OCI-LY3 (cell line): ENCODE data around the gene OR8H2.

Experiments
- H2AFZ ChIP-seq: fragments of 200-600, 300-600 bp; shearing (Covaris generic); 2 replicates; pipeline ENCODE4 v1.6.0; 2014; ENCODE audit warnings: antibody characterized with exemption, low read depth, low read length
- H3K27ac ChIP-seq: fragments of 200-600, 300-600 bp; sonication (generic); 2 replicates; pipeline ENCODE4 v1.5.1; 2014; ENCODE audit warnings: mild to moderate bottlenecking, low read length, moderate library complexity, mixed read lengths
- H3K27me3 ChIP-seq: fragments of 200-600, 300-600 bp; sonication (generic); 2 replicates; pipeline ENCODE4 v1.6.1; 2014; ENCODE audit warnings: low read depth, low read length, mixed read lengths
- H3K36me3 ChIP-seq: fragments of 200-600, 300-600 bp; sonication (generic); replicated peaks from 2 replicates; pipeline ENCODE3; 2014; ENCODE audit warnings: low read depth, low read length, mixed read lengths
- H3K4me1 ChIP-seq: fragments of 300-600, 200-600 bp; sonication (generic); 2 replicates; pipeline ENCODE4 v1.6.1; 2014; ENCODE audit warnings: low read length, mixed read lengths
- H3K4me2 ChIP-seq: fragments of 200-600, 300-600 bp; sonication (generic); 2 replicates; pipeline ENCODE4 v1.6.1; 2014; ENCODE audit warnings: low read length, mixed read lengths
- H3K4me3 ChIP-seq: fragments of 300-600, 200-600 bp; sonication (generic); 2 replicates; pipeline ENCODE4 v1.5.1; 2014; ENCODE audit warnings: antibody characterized with exemption, mild to moderate bottlenecking, low read length, moderate library complexity
- H3K79me2 ChIP-seq: fragments of 300-600, 200-600 bp; shearing (Covaris generic); 2 replicates; pipeline ENCODE4 v1.6.1; 2014; ENCODE audit warnings: mild to moderate bottlenecking, low read length, mixed read lengths
- H3K9ac ChIP-seq: fragments of 300-600, 200-600 bp; shearing (Covaris generic); 2 replicates; pipeline ENCODE4 v1.6.0; 2014; ENCODE audit warnings: mild to moderate bottlenecking, low read length, moderate library complexity
- H3K9me3 ChIP-seq: fragments of 200-600, 300-600 bp; shearing (Covaris generic); 2 replicates; pipeline ENCODE4 v1.6.1; 2014; ENCODE audit warnings: low read length, mixed read lengths; ENCODE audit not compliant: insufficient read depth
- H4K20me1 ChIP-seq: fragments of 200-600, 300-600 bp; sonication (generic); 2 replicates; pipeline ENCODE4 v1.6.1; 2016; ENCODE audit warnings: low read length, mixed read lengths; ENCODE audit not compliant: insufficient read depth
- CTCF ChIP-seq: fragments of 200-600, 300-600 bp; sonication (generic); IDR thresholded peaks from 2 replicates; pipeline ENCODE4 v1.5.1; 2014; ENCODE audit warnings: antibody characterized with exemption, low read length, low read depth
- EZH2phosphoT487 ChIP-seq: fragments of 200-600 bp; shearing (Covaris generic); IDR thresholded peaks from 2 replicates; pipeline ENCODE4 v1.6.1; 2018; ENCODE audit warnings: antibody characterized with exemption, mixed run types, low read depth

OR8H2 gene

DNA sequence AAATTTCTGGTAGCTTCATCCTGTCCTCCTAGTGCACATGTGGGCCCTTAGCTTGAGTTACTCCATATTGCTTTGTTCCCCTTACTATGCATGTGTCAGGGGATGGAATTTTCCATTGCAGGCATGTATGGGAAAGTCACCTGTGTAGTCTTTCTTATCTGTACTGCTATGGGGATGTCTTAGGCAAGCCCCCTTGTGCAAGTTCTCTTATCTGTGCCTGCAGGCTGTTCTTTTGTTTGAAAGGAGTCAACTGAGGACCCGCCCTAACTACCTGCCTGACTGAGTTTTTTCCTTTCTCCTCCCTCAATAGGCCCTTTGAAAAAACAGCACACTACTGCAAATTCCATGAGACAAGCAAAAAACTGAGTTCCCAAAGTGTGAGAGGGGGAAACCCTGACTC, 47.9 kb downstream of the OR8H2 start:
- Histone ChIP-seq H3K36me3 (no peaks in the 10 kb centered on the region), H3K27me3 (no peaks in the 10 kb centered on the region), H3K4me3 (no peak overlapping the region), H3K9ac (no peak overlapping the region), H3K79me2 (no peaks in the 10 kb centered on the region), H3K4me1 (no peaks in the 10 kb centered on the region), H4K20me1 (no peaks in the 10 kb centered on the region), H3K9me3 (no peaks in the 10 kb centered on the region), H2AFZ (no peak overlapping the region), H3K4me2 (no peak overlapping the region), H3K27ac (no peak overlapping the region)
- TF ChIP-seq EZH2phosphoT487 (no peak), CTCF (no peak)

- H3K4me1 ChIP-seq = no peaks in the 10 kb centered on the region
- no peak overlapping the region for H3K4me3 ChIP-seq
- H3K79me2 ChIP-seq = no peaks in the 10 kb centered on the region
- H3K9me3 ChIP-seq = no peaks in the 10 kb centered on the region
- no peaks in the 10 kb centered on the region for H3K36me3 ChIP-seq
- no peaks in the 10 kb centered on the region for H3K27me3 ChIP-seq
- no peak overlapping the region for H3K9ac ChIP-seq
- H3K27ac ChIP-seq = no peak overlapping the region
- H4K20me1 ChIP-seq = no peaks in the 10 kb centered on the region
- TF ChIP-seq CTCF (no peak), EZH2phosphoT487 (no peak)
- H3K4me2 ChIP-seq = no peak overlapping the region
- no peak overlapping the region for H2AFZ ChIP-seq
Observed at GRCh38 chr11:56152333-56152732, 48.8 kb downstream of the OR8H2 start.
